ENCODE measurements around the gene RPS19BP1.

Gene RPS19BP1

DNA sequence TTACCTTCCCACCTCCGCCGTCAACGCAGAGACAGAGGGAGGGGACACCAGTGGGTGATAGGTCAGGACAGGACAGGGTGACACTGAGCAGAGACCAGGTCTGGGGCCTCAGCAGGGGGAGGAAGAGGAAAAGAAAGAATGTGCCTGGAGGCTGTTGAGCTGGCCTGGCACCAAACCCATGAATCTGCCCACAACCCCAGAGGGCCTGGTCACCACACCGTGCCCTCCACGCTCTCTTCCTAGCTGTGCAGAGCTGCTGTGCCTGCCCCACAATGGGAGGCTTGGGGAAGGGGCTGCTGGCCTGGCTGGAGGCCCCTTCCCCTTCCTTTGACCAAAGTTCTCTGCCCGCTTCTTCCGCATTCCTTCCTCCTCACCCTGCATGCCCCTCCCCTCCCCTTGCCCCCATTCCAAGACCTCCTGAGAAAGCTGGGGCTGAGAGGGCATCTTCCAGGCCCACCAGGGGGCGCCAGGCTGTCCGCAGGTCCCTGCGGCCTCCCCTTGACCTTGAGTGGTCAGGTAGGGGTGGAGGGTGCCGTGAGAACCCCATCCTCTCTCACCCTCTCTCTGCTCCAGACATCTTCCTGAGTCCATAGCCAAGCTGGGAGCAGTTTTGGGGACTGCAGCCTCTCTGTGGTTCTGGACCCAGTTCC is 27.0 kb upstream of the RPS19BP1 start:
- no peak for DNase-seq (ENCODE audit: low read depth)

DNA sequence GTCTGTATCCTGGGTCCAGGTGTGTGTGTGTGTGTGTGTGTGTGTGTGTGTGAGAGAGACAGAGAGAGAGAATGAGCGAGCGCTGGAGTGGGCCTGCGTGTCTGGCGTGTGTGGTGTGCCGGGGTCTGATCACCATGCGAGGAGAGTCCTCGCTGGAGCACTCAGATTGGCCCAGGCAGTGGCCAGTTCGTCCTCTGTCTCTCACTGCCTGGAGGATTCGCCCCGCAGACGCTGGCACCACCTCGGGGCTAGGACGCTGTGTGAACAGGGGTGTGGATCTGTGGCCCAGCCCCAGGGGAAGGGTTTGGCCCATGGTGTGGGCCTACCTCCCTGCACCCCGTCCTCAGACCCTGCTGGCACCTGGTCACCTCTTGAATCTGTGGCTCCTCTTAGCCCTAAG is 26.4 kb upstream of the RPS19BP1 start:
- DNase-seq (ENCODE audit: low read depth) = no peak

DNA sequence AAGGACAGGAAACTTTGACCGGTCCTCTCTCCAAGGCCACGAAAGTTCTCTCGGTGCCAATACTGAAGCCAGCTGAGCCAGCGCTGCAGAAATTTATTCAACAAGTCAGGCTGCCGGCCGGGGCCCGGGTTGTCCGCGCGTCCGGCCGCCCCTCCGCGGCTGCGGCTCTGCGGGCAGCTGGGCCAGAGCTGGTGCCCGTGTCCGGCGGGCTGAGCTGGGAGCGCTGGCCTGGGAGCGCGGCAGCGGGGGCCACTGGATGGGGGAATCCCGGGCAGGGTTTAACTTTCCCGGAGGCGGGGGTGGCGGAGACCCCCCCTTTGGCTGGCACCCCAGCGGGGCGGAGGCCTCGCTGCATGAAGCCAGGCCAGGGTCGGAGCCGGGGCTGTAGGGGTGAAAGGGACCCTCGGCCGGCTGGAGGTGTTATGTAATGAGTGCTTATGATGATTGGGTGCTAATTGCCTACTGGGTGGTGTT is 25.7 kb upstream of the RPS19BP1 start:
- DNase-seq (ENCODE audit: low read depth) = no peak

- peak; percentile 18 for DNase-seq (ENCODE audit: low read depth)
Observed at GRCh38 chr22:39556970-39557841, 24.7 kb upstream of the RPS19BP1 start.

- no peak for DNase-seq (ENCODE audit: low read depth)
Observed at GRCh38 chr22:39554151-39554550, 21.6 kb upstream of the RPS19BP1 start.

DNA sequence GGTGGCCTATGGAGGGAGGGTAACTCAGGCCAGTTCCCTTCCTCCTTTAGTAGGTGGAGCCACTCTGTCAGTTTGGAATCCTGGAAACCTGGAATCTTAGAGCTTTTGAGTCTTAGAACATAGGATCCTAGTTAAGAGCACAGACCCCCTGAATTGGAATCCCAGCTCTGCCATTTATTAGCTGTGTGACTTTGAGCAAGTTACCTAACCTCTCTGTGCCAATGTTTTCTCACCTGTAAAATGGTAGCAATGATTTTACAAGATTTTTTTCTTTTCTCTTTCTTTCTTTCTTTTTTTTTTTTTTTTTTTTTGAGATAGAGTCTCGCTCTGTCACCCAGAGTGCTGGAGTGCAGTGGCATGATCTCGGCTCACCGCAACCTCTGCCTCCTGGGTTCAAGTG is 20.9 kb upstream of the RPS19BP1 start:
- no peak for DNase-seq (ENCODE audit: low read depth)

GRCh38 chr22:39547587-39547947 is 15.0 kb upstream of the RPS19BP1 start:
- no peak for DNase-seq (ENCODE audit: low read depth)

GRCh38 chr22:39546889-39547586 is 14.5 kb upstream of the RPS19BP1 start:
- no peak for DNase-seq (ENCODE audit: low read depth)

DNA sequence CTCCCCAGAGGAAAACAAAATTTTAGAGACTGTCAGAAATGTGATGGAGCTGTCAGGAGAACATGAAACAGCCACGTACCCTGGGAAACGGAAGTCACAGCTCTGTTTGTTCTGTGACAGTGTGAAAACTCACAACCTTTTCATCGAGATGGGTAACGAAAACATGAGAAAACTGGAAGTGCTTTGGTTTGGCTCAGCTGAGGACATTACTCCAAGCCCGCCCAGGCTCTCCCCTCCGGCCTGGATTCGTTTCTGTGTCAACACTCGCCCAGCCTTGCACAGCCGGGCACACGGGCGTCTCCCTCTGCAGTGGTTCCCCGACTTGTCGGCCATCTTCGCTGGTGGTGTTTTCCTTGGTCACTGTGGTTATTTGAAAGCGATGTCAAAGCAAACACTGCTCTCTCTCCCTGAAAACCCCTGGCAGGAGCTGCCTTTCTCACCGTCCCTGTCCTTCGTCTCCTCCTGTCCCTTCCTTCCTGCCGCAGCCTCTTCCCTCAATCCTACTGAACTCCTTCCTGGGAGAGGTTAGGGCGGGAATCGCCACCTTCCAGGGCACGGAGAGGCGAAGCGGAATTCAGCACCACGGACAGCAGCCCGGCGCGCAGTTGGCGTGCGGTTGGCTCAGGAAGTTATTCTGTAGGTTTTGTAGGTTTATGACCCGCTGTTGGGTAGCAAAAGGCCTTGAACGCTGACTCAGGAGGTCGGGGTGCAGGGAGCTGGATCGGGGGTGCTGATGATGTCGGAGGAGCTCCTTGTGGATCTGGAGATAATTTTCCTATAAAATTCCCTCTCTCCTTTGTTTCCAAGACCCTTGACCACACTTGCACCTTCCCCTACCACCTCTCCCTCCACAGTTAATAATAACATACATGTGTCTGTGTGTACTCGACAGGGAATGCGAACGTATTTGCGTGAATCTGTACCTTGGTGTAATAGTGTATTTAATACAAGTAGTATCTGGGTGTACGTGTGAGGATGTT is 13.1 kb upstream of the RPS19BP1 start:
- DNase-seq (ENCODE audit: low read depth) = peak; percentile 61

DNA sequence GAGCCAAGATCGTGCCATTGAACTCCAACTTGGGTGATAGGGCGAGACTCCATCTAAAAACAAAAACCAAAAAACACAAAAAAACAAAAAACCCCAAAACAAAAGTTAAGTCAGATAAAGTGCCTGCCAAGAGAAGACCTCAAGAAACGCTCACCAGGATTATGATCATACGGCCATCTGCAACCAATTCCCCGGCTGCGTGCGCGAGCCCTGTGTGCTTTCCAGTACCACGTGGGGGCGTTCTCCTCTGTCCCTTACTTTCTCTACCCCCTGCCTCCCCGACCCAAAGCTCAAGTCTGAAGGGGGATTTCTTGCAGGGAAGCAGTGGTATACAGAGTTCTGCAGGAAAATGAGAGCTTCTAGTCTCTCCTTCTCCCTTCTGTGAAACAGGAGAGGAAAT is 10.5 kb upstream of the RPS19BP1 start:
- DNase-seq (ENCODE audit: low read depth) = no peak

DNA sequence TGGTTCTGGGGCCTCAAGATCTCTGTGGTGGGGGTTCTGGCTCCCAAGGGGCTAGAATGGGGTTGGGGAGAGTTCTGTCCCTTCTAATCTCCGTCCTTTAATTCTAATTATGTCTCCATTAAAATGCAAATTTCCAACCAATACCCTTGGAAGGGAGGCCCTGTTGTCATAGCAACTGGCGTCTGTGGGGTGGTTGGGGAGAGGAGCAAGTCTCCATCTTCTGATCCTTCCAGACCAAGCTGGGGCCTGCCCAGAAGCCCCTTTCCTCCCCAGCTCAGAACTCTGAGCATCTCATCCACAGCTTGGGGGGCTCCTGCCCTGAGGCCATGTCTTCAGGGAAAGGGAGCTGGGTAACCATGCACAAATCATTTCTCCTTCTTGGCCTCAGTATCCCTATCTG is 5.4 kb upstream of the RPS19BP1 start:
- DNase-seq (ENCODE audit: low read depth) = no peak

GRCh38 chr22:39536711-39537110 is 4.2 kb upstream of the RPS19BP1 start:
- DNase-seq (ENCODE audit: low read depth) = no peak

DNA sequence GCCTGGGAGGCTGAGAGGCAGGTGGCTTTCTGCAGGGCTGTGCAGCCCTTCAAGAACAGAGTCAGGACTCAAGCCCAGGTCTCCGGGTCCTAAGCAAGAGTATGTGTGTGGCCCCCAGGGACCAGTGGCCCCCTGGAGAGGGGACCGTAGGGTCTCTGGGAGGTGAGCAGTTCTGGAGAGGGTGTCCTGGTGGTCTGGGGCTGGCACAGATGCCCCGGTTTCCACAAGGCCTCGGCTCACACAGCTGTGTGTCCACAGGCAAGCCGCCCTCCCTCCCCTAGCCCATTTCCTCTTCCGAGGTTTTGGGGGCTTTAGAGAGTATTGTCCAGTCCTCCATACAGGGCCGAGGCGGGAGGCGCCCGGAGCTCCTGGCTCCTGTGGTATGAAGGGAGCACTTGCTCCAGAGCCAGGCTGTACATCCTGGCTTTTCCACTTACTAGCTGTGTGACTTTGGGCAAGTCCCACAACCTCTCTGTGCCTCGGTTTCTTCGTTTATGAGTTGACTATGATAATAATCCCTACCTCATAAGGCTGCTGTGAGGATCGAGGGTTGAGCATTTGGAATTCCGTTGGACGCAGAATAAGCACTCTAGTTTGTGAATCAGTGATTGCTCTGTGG is 3.4 kb upstream of the RPS19BP1 start:
- DNase-seq (ENCODE audit: low read depth) = no peak

- no peak for DNase-seq (ENCODE audit: low read depth)
Observed at GRCh38 chr22:39535357-39535725, 2.8 kb upstream of the RPS19BP1 start.

GRCh38 chr22:39534591-39535356 is 2.2 kb upstream of the RPS19BP1 start:
- peak; percentile 70 for DNase-seq (ENCODE audit: low read depth)

- DNase-seq (ENCODE audit: low read depth) = no peak
Observed at GRCh38 chr22:39534092-39534506, 1.6 kb upstream of the RPS19BP1 start.

DNA sequence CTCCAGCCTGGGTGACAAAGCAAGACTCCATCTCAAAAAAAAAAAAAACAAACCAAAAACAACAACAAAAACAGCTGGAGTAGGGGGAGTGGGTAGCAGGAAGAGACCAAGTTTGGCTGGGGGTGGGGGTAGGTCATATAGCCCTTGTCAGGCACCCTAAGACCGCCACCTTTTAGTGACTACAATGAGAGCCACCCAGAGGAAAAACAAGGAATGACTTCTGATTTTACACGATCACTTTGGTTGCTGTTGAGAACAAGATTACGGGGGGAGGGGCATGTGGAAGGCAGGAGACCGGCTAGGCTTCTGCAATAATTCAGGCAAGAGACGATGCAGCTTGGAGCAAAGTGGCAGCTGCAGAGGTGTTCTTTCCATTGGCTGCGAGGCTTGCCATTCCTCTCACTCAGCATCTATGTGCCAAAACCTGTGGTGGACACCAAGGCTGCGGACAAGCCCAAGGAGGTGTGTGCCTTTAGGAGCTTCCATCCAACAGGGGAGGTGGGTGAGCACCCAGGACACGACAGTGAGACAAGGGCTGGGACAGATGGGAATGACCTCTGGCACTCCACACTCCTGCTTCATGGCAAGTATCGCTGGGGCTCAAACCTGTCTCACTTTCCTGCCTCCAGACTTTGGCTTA is 1.7 kb downstream of the RPS19BP1 start:
- DNase-seq (ENCODE audit: low read depth) = no peak

DNA sequence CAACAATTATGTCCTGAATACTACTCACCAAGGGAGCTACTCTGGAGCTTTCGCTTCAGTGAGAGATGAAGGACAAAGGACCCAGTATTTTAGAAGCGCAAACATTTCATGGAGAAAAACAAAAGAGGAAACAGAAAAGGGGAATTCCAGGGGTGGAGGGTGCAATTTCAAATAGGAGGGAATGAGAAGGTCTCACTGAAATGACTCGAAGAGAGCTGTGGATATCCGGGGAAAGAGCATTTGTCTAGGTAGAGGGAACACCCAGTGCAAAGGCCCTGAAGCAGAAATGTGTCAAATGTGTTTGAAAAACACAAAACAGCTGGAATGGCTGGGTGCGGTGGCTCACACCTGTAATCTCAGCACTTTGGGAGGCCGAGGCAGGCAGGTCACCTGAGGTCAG is 2.4 kb downstream of the RPS19BP1 start:
- no peak for DNase-seq (ENCODE audit: low read depth)

- no peak for DNase-seq (ENCODE audit: low read depth)
Observed at GRCh38 chr22:39529487-39529851, 3.1 kb downstream of the RPS19BP1 start.

Measured in stimulated activated CD8-positive, alpha-beta memory T cell treated with anti-CD3 and anti-CD28 coated beads, Interleukin-15, amount 100 ng/mL, for 1 hour (primary cell).